B cell (primary cell): ENCODE results near the gene EZH2. TPM values are rescaled to one million over a fixed set of nuclear protein-coding genes. Genes with fewer than 3 reads are reported as not detected.

Experiments
- ATAC-seq: fragments of 200-7000 bp; cut with Tn5 transposase; one replicate; pipeline ENCODE4 v1.10.0; 2021; ENCODE audit warnings: low read depth, mild to moderate bottlenecking, moderate number of reproducible peaks, moderate library complexity
- CTCF ChIA-PET: fragments of 350-600 bp; sonication (Branson Sonifier 250); formaldehyde crosslinking; loops from one replicate; lab custom pipeline; 2021; ENCODE audit warnings: antibody characterized with exemption, inconsistent platforms; lab: Charles Lee
- POLR2A ChIA-PET: fragments of 350-600 bp; sonication (Branson Sonifier 250); formaldehyde crosslinking; loops from one replicate; lab custom pipeline; 2021; ENCODE audit warnings: antibody characterized with exemption; lab: Charles Lee
- DNase-seq: peaks from one replicate; pipeline ENCODE4 v3.0.0; 2013
- H2AFZ ChIP-seq: 2 replicates; pipeline ENCODE4 v1.6.1; 2012; ENCODE audit warnings: mild to moderate bottlenecking, low read depth, low read length; ENCODE audit not compliant: insufficient read depth, poor library complexity, severe bottlenecking
- H3K27ac ChIP-seq, 2 donors: 1 replicate in 1 of 2; 2 replicates in 1 of 2; pipeline ENCODE4 v1.5.1; 2012 to 2013; ENCODE audit warnings: low read length in 2 of 2, mild to moderate bottlenecking in 2 of 2, moderate library complexity in 1 of 2
- H3K27me3 ChIP-seq, 4 experiments: fragments of 200-600 bp in 1 of 4; sonication (generic) in 1 of 4; replicated peaks in 1 of 4; 1 replicate in 2 of 4; 2 replicates in 2 of 4; pipeline versions ENCODE4 v1.6.1 to v1.7.0; 2013 to 2016; ENCODE audit warnings: low read length in 3 of 4, mild to moderate bottlenecking in 2 of 4, mixed read lengths in 1 of 4, moderate library complexity in 1 of 4; ENCODE audit not compliant: insufficient read depth in 4 of 4, control insufficient read depth in 3 of 4; ENCODE audit errors: control extremely low read depth in 1 of 4
- H3K36me3 ChIP-seq, 2 experiments: replicated peaks in 1 of 2; 1 replicate in 1 of 2; 2 replicates in 1 of 2; pipeline versions ENCODE4 v1.6.1 to v1.7.1; 2013; ENCODE audit warnings: low read length in 1 of 2; ENCODE audit not compliant: insufficient read depth in 2 of 2, control insufficient read depth in 1 of 2; ENCODE audit errors: control extremely low read depth in 1 of 2, extremely low read depth in 1 of 2
- H3K4me1 ChIP-seq, 2 donors: fragments of 200-600 bp in 1 of 2; sonication (generic) in 1 of 2; 1 replicate in 1 of 2; 2 replicates in 1 of 2; pipeline versions ENCODE4 v1.5.1 to v1.6.1; 2013 to 2017; ENCODE audit warnings: low read length in 2 of 2; ENCODE audit not compliant: control insufficient read depth in 2 of 2, insufficient read depth in 2 of 2
- H3K4me2 ChIP-seq: replicated peaks from 2 replicates; pipeline ENCODE3; 2012; ENCODE audit warnings: mild to moderate bottlenecking, low read depth, low read length; ENCODE audit not compliant: poor library complexity, severe bottlenecking
- H3K4me3 ChIP-seq, 5 experiments: fragments of 200-600 bp in 1 of 5; sonication (generic) in 1 of 5; 1 replicate in 3 of 5; 2 replicates in 2 of 5; pipeline versions ENCODE4 v1.5.1 to v1.7.0; 2011 to 2016; ENCODE audit warnings: low read length in 4 of 5, mild to moderate bottlenecking in 4 of 5, low read depth in 2 of 5, control low read depth in 1 of 5, moderate library complexity in 1 of 5; ENCODE audit not compliant: insufficient read depth in 1 of 5; ENCODE audit errors: control extremely low read depth in 1 of 5, extremely low read depth in 1 of 5
- H3K79me2 ChIP-seq: fragments of 200-600 bp; sonication (generic); one replicate; pipeline ENCODE4 v1.6.0; 2016; ENCODE audit warnings: low read length; ENCODE audit not compliant: control insufficient read depth, insufficient read depth
- H3K9ac ChIP-seq: fragments of 200-600 bp; sonication (generic); 2 replicates; pipeline ENCODE4 v1.6.1; 2017; ENCODE audit warnings: mild to moderate bottlenecking, low read length, moderate library complexity
- H3K9me3 ChIP-seq, 3 donors: one replicate each; pipeline versions ENCODE4 v1.6.1 to v1.7.1; 2013; ENCODE audit warnings: low read length in 2 of 3; ENCODE audit not compliant: control insufficient read depth in 2 of 3, insufficient read depth in 1 of 3; ENCODE audit errors: control extremely low read depth in 1 of 3
- H4K20me1 ChIP-seq: 2 replicates; pipeline ENCODE4 v1.6.0; 2012; ENCODE audit warnings: mild to moderate bottlenecking, low read length; ENCODE audit not compliant: insufficient read depth, control insufficient read depth, poor library complexity, severe bottlenecking
- H3K27ac Mint-ChIP-seq: one replicate; pipeline ENCODE4 v1.8.0; 2021; ENCODE audit warnings: mixed read lengths
- H3K27me3 Mint-ChIP-seq: one replicate; pipeline ENCODE4 v1.8.0; 2021; ENCODE audit warnings: mixed read lengths
- H3K4me1 Mint-ChIP-seq: one replicate; pipeline ENCODE4 v1.8.0; 2021; ENCODE audit warnings: mixed read lengths
- H3K4me3 Mint-ChIP-seq: one replicate; pipeline ENCODE4 v1.8.0; 2021; ENCODE audit warnings: mixed read lengths
- H3K9me3 Mint-ChIP-seq: one replicate; pipeline ENCODE4 v1.8.0; 2022; ENCODE audit warnings: mixed read lengths; ENCODE audit not compliant: insufficient read depth
- EZH2 ChIP-seq: IDR thresholded peaks from 2 replicates; pipeline ENCODE4 v1.6.1; 2012; ENCODE audit warnings: borderline replicate concordance, low read depth, mild to moderate bottlenecking, moderate library complexity, low read length; ENCODE audit not compliant: insufficient read depth, poor library complexity, severe bottlenecking
- WGBS: methylation state at CpG from one replicate; pipeline ENCODE4 v1.1.5; 2013; ENCODE audit warnings: missing lambda C conversion rate; ENCODE audit not compliant: insufficient coverage; 5-methylcytosine and 5-hydroxymethylcytosine counted together
- intact Hi-C: fragments of 100-400 bp; cut with micrococcal nuclease; formaldehyde crosslinking; loops from one replicate; pipeline ENCODE4 v1.10.0; 2022
- polyA plus RNA-seq: library from polyadenylated mRNA; depleted of rRNA; stranded (reverse); fragments of >200 nt; gene quantifications from 2 replicates; pipeline ENCODE4 v1.2.3, GENCODE V29; 2012
- total RNA-seq, 2 donors: library from RNA; stranded (reverse); fragments of 120-200 nt in 1 of 2; gene quantifications; 1 replicate in 1 of 2; 2 replicates in 1 of 2; pipeline versions ENCODE4 v1.2.3 to v1.2.4, GENCODE V29; 2013 to 2022
- TF ChIP-seq, protein P1 (sequence below): fragments of 200-600 bp; IDR thresholded peaks from one replicate; pipeline ENCODE4 v1.8.0; 2022; ENCODE audit warnings: antibody characterized with exemption, mild to moderate bottlenecking

Gene EZH2
- total and polyA plus RNA-seq, 2 donors (not counting 1 experiment from before 2014, with no cell fraction given) = 5.1 to 10.3 TPM

GRCh38 chr7:148915211-148915610 is 31.1 kb upstream of the EZH2 start:
- H4K20me1 ChIP-seq = no peaks in the 10 kb centered on the region
- no peak overlapping the region for H3K27ac ChIP-seq
- POLR2A ChIA-PET = no interaction called here
- H3K9me3 ChIP-seq = no peaks in the 10 kb centered on the region
- no peak overlapping the region for H3K9ac ChIP-seq
- CTCF ChIA-PET = interaction anchor here (1.1 to 1.4 kb wide), 2 partner anchors 8 to 59 kb away, joined by 3 to 5 read pairs; no protein-coding TSS in a partner anchor
- H3K27me3 ChIP-seq = no peaks in the 10 kb centered on the region
- Mint-ChIP-seq H3K4me3 (peak overlapping the region; percentile 49), H3K27me3 (no peaks in the 10 kb centered on the region), H3K27ac (peak overlapping the region; percentile 37), H3K4me1 (peaks cover 33% of the 10 kb centered on the region), H3K9me3 (no peaks in the 10 kb centered on the region)
- no peaks in the 10 kb centered on the region for H3K79me2 ChIP-seq
- WGBS = 50% methylated on average over 2 of the region's 7 CpGs
- H2AFZ ChIP-seq = peak overlapping the region; percentile 16
- intact Hi-C loops = no loop called here
- no peaks in the 10 kb centered on the region for H3K36me3 ChIP-seq
- peaks cover 9 to 30% of the 10 kb centered on the region in 2 donors for H3K4me1 ChIP-seq
- peak; percentile 69 for ATAC-seq
- TF ChIP-seq, protein P1, sequence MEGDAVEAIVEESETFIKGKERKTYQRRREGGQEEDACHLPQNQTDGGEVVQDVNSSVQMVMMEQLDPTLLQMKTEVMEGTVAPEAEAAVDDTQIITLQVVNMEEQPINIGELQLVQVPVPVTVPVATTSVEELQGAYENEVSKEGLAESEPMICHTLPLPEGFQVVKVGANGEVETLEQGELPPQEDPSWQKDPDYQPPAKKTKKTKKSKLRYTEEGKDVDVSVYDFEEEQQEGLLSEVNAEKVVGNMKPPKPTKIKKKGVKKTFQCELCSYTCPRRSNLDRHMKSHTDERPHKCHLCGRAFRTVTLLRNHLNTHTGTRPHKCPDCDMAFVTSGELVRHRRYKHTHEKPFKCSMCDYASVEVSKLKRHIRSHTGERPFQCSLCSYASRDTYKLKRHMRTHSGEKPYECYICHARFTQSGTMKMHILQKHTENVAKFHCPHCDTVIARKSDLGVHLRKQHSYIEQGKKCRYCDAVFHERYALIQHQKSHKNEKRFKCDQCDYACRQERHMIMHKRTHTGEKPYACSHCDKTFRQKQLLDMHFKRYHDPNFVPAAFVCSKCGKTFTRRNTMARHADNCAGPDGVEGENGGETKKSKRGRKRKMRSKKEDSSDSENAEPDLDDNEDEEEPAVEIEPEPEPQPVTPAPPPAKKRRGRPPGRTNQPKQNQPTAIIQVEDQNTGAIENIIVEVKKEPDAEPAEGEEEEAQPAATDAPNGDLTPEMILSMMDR = no peak
- TF ChIP-seq EZH2 = no peak
- DNase-seq = peak; percentile 19
- no peak overlapping the region for H3K4me3 ChIP-seq
- peak overlapping the region; percentile 14 for H3K4me2 ChIP-seq

DNA sequence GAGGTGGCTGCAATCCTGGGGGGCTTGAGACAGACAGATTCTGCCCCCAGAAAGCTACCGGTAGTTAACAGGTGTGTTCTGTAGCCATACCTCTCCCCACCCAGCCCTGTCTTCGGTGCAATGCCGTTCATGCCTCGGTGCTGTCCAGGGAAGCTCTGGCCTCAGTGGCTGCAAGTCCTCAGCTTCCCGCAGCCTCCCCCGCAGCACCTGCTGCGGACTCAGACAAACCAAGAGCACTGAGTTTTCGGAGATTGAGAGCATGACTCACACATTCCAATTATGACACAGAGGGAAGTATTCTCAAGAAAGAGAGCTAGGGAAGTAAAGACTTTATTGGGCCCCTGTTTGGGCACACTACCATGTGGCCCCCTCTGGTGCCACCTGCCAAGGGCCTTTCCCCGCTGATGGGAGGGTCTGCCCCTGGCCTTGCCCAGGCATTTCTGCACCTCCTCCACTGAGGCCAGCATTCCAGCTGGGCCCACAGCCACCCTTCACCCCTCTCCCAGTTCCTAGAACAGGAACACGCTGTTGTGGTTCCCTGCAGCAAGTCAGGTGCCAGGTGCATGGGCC is 30.2 kb upstream of the EZH2 start:
- H4K20me1 ChIP-seq = no peaks in the 10 kb centered on the region
- intact Hi-C loops = no loop called here

More for the DNA sequence above, 30.2 kb upstream of the EZH2 start:
- Mint-ChIP-seq H3K4me3 (peak overlapping the region; percentile 62), H3K27me3 (peaks cover 3% of the 10 kb centered on the region), H3K9me3 (no peaks in the 10 kb centered on the region), H3K4me1 (peaks cover 33% of the 10 kb centered on the region), H3K27ac (no peak overlapping the region)
- no peaks in the 10 kb centered on the region for H3K9me3 ChIP-seq
- peaks cover 9 to 30% of the 10 kb centered on the region in 2 donors for H3K4me1 ChIP-seq
- H2AFZ ChIP-seq = peak overlapping the region; percentile 27
- ATAC-seq = peak; percentile 21
- no peaks in the 10 kb centered on the region for H3K36me3 ChIP-seq
- H3K4me2 ChIP-seq = no peak overlapping the region
- no peaks in the 10 kb centered on the region for H3K27me3 ChIP-seq
- ChIA-PET POLR2A (no interaction called here), CTCF (interaction anchor here (0.7 to 1.4 kb wide), 4 partner anchors 9 to 58 kb away, joined by 3 to 5 read pairs (median 4); no protein-coding TSS in a partner anchor)
- no peak overlapping the region for H3K9ac ChIP-seq
- WGBS = 53% methylated on average over 6 of the region's 10 CpGs
- no peak for DNase-seq
- TF ChIP-seq EZH2 = no peak
- no peak overlapping the region for H3K27ac ChIP-seq
- H3K79me2 ChIP-seq = no peaks in the 10 kb centered on the region
- H3K4me3 ChIP-seq = no peak overlapping the region
